Activated naive CD4-positive, alpha-beta T cell treated with anti-CD3 and anti-CD28 coated beads for 36 hours (primary cell): ENCODE measurements around the gene NNMT. TPM values are rescaled to one million over a fixed set of nuclear protein-coding genes. Genes with fewer than 3 reads are reported as not detected.

Experiments used
- CTCF ChIA-PET: fragments of 350-600 bp; sonication (Branson Sonifier 250); formaldehyde crosslinking; loops from one replicate; lab custom pipeline; 2021; ENCODE audit warnings: antibody characterized with exemption; lab: Charles Lee
- DNase-seq: peaks from one replicate; pipeline ENCODE4 v3.0.0-alpha.2; 2020
- H3K27ac Mint-ChIP-seq: one replicate; pipeline ENCODE4 v1.8.0; 2021; ENCODE audit warnings: mild to moderate bottlenecking, mixed read lengths
- H3K27me3 Mint-ChIP-seq: one replicate; pipeline ENCODE4 v1.8.0; 2021; ENCODE audit warnings: low read depth, mixed read lengths
- H3K36me3 Mint-ChIP-seq: one replicate; pipeline ENCODE4 v1.8.0; 2021; ENCODE audit warnings: low read depth, mixed read lengths
- H3K4me1 Mint-ChIP-seq: one replicate; pipeline ENCODE4 v1.8.0; 2021; ENCODE audit warnings: low read depth, mixed read lengths
- H3K4me3 Mint-ChIP-seq: one replicate; pipeline ENCODE4 v1.8.0; 2021; ENCODE audit warnings: mild to moderate bottlenecking, moderate library complexity, mixed read lengths
- H3K9me3 Mint-ChIP-seq: one replicate; pipeline ENCODE4 v1.8.0; 2021; ENCODE audit warnings: mixed read lengths
- intact Hi-C: fragments of 100-400 bp; cut with micrococcal nuclease; formaldehyde crosslinking; loops from one replicate; pipeline ENCODE4 v1.15.1; 2023
- total RNA-seq, 2 experiments: library from RNA; stranded (reverse); gene quantifications; one replicate each; pipeline ENCODE4 v1.2.3, GENCODE V29; 2021

The NNMT gene
- total RNA-seq, 2 experiments from 2014 or later, result not detected

GRCh38 chr11:114289779-114290178 lies 6.4 kb upstream of the NNMT start:
- no peak overlapping the region for H3K4me3 Mint-ChIP-seq

GRCh38 chr11:114290503-114291235 lies 5.5 kb upstream of the NNMT start:
- no peak for DNase-seq
- no peaks in the 10 kb centered on the region for H3K9me3 Mint-ChIP-seq
- H3K36me3 Mint-ChIP-seq, result no peaks in the 10 kb centered on the region
- H3K27me3 Mint-ChIP-seq, result no peaks in the 10 kb centered on the region
- no peak overlapping the region for H3K27ac Mint-ChIP-seq
- no peak overlapping the region for H3K4me3 Mint-ChIP-seq
- CTCF ChIA-PET, result interaction anchor here (0.7 to 1.1 kb wide), 2 partner anchors 16 to 394 kb away, joined by 3 read pairs; no protein-coding TSS in a partner anchor
- intact Hi-C loops, result no loop called here
- no peaks in the 10 kb centered on the region for H3K4me1 Mint-ChIP-seq

More at GRCh38 chr11:114289779-114290178, 6.4 kb upstream of the NNMT start:
- Mint-ChIP-seq H3K36me3 (no peaks in the 10 kb centered on the region), H3K4me1 (no peaks in the 10 kb centered on the region), H3K27me3 (no peaks in the 10 kb centered on the region), H3K27ac (no peak overlapping the region), H3K9me3 (no peaks in the 10 kb centered on the region)
- CTCF ChIA-PET, result no interaction called here
- DNase-seq, result no peak
- intact Hi-C loops, result no loop called here

GRCh38 chr11:114291381-114291780 lies 4.8 kb upstream of the NNMT start:
- no peaks in the 10 kb centered on the region for H3K4me1 Mint-ChIP-seq
- CTCF ChIA-PET, result interaction anchor here (0.7 to 1.1 kb wide), 3 partner anchors 10 to 395 kb away, joined by 3 read pairs; no protein-coding TSS in a partner anchor
- H3K9me3 Mint-ChIP-seq, result no peaks in the 10 kb centered on the region
- H3K27ac Mint-ChIP-seq, result no peak overlapping the region
- intact Hi-C loops, result no loop called here
- H3K4me3 Mint-ChIP-seq, result no peak overlapping the region
- no peaks in the 10 kb centered on the region for H3K27me3 Mint-ChIP-seq
- H3K36me3 Mint-ChIP-seq, result no peaks in the 10 kb centered on the region
- DNase-seq, result no peak

- Mint-ChIP-seq H3K27ac (no peak overlapping the region), H3K4me3 (peak overlapping the region; percentile 1), H3K9me3 (no peaks in the 10 kb centered on the region), H3K27me3 (no peaks in the 10 kb centered on the region), H3K4me1 (no peaks in the 10 kb centered on the region), H3K36me3 (no peaks in the 10 kb centered on the region)
- no peak for DNase-seq
- intact Hi-C loops, result no loop called here
- CTCF ChIA-PET, result interaction anchor here (0.8 kb wide), 1 partner anchor 11 kb away, joined by 3 read pairs; no protein-coding TSS in a partner anchor
Observed at GRCh38 chr11:114291842-114292680, 4.1 kb upstream of the NNMT start.

- no peaks in the 10 kb centered on the region for H3K36me3 Mint-ChIP-seq
- CTCF ChIA-PET, result no interaction called here
- H3K27me3 Mint-ChIP-seq, result no peaks in the 10 kb centered on the region
- DNase-seq, result no peak
- H3K27ac Mint-ChIP-seq, result no peak overlapping the region
- intact Hi-C loops, result no loop called here
- H3K9me3 Mint-ChIP-seq, result no peaks in the 10 kb centered on the region
- no peak overlapping the region for H3K4me3 Mint-ChIP-seq
- H3K4me1 Mint-ChIP-seq, result no peaks in the 10 kb centered on the region
Observed at GRCh38 chr11:114293201-114293711, 2.9 kb upstream of the NNMT start.

GRCh38 chr11:114296605-114297372 lies 590 bp downstream of the NNMT start:
- CTCF ChIA-PET, result no interaction called here
- Mint-ChIP-seq H3K27ac (no peak overlapping the region), H3K4me1 (no peaks in the 10 kb centered on the region), H3K4me3 (no peak overlapping the region), H3K27me3 (peaks cover 2% of the 10 kb centered on the region), H3K9me3 (peaks cover 5% of the 10 kb centered on the region), H3K36me3 (peaks cover 1% of the 10 kb centered on the region)
- intact Hi-C loops, result no loop called here
- DNase-seq, result no peak

- CTCF ChIA-PET, result no interaction called here
- peaks cover 1% of the 10 kb centered on the region for H3K36me3 Mint-ChIP-seq
- no peak overlapping the region for H3K27ac Mint-ChIP-seq
- intact Hi-C loops, result no loop called here
- H3K9me3 Mint-ChIP-seq, result peaks cover 8% of the 10 kb centered on the region
- H3K4me3 Mint-ChIP-seq, result no peak overlapping the region
- H3K4me1 Mint-ChIP-seq, result no peaks in the 10 kb centered on the region
- no peak for DNase-seq
- H3K27me3 Mint-ChIP-seq, result peaks cover 2% of the 10 kb centered on the region
Observed at GRCh38 chr11:114297806-114298709, 1.9 kb downstream of the NNMT start.

GRCh38 chr11:114298710-114299109 lies 2.5 kb downstream of the NNMT start:
- Mint-ChIP-seq H3K4me1 (no peaks in the 10 kb centered on the region), H3K36me3 (peaks cover 1% of the 10 kb centered on the region), H3K9me3 (peaks cover 8% of the 10 kb centered on the region), H3K27ac (no peak overlapping the region), H3K4me3 (no peak overlapping the region), H3K27me3 (peaks cover 2% of the 10 kb centered on the region)
- DNase-seq, result no peak
- intact Hi-C loops, result no loop called here
- CTCF ChIA-PET, result no interaction called here

- peaks cover 8% of the 10 kb centered on the region for H3K9me3 Mint-ChIP-seq
- CTCF ChIA-PET, result no interaction called here
- peaks cover 2% of the 10 kb centered on the region for H3K27me3 Mint-ChIP-seq
- no peaks in the 10 kb centered on the region for H3K4me1 Mint-ChIP-seq
- intact Hi-C loops, result no loop called here
- DNase-seq, result no peak
- H3K36me3 Mint-ChIP-seq, result peaks cover 1% of the 10 kb centered on the region
- H3K4me3 Mint-ChIP-seq, result no peak overlapping the region
- H3K27ac Mint-ChIP-seq, result no peak overlapping the region
Observed at GRCh38 chr11:114301088-114301487, 4.9 kb downstream of the NNMT start.

- H3K4me1 Mint-ChIP-seq, result no peaks in the 10 kb centered on the region
- DNase-seq, result no peak
- no peak overlapping the region for H3K27ac Mint-ChIP-seq
- no peak overlapping the region for H3K4me3 Mint-ChIP-seq
- H3K9me3 Mint-ChIP-seq, result peaks cover 8% of the 10 kb centered on the region
- H3K36me3 Mint-ChIP-seq, result peaks cover 1% of the 10 kb centered on the region
- peaks cover 2% of the 10 kb centered on the region for H3K27me3 Mint-ChIP-seq
- intact Hi-C loops, result no loop called here
- CTCF ChIA-PET, result no interaction called here
Observed at GRCh38 chr11:114301927-114302326, 5.7 kb downstream of the NNMT start.

- intact Hi-C loops, result no loop called here
- CTCF ChIA-PET, result no interaction called here
- DNase-seq, result no peak
- H3K27me3 Mint-ChIP-seq, result peaks cover 2% of the 10 kb centered on the region
- no peak overlapping the region for H3K4me3 Mint-ChIP-seq
- H3K27ac Mint-ChIP-seq, result no peak overlapping the region
- H3K4me1 Mint-ChIP-seq, result peaks cover 6% of the 10 kb centered on the region
- peaks cover 1% of the 10 kb centered on the region for H3K36me3 Mint-ChIP-seq
- H3K9me3 Mint-ChIP-seq, result peaks cover 8% of the 10 kb centered on the region
Observed at GRCh38 chr11:114302663-114303062, 6.5 kb downstream of the NNMT start.
